Daoy (cell line): Measurements from ENCODE around the gene MRE11. TPM values are rescaled to one million over a fixed set of nuclear protein-coding genes. Genes with fewer than 3 reads are reported as not detected.
"Not testable (repeated sequence)": the region's sequence is repeated elsewhere in the genome, so short reads cannot be mapped to it uniquely, and the experiment has no call there.

Source experiments
- DNase-seq: peaks from one replicate; pipeline ENCODE4 v3.0.0-alpha.2; 2015; ENCODE audit warnings: low read depth
- total RNA-seq: library from RNA; depleted of rRNA; stranded (reverse); fragments of >200 nt; shearing (Covaris generic); gene quantifications from 2 replicates; pipeline ENCODE4 v1.2.3, GENCODE V29; 2014; rRNA removed

Gene MRE11
- total RNA-seq, 1 experiment from 2014 or later: 25.2 TPM

GRCh38 chr11:94424011-94424410 is 69.6 kb downstream of the MRE11 start:
- DNase-seq: no peak

DNA sequence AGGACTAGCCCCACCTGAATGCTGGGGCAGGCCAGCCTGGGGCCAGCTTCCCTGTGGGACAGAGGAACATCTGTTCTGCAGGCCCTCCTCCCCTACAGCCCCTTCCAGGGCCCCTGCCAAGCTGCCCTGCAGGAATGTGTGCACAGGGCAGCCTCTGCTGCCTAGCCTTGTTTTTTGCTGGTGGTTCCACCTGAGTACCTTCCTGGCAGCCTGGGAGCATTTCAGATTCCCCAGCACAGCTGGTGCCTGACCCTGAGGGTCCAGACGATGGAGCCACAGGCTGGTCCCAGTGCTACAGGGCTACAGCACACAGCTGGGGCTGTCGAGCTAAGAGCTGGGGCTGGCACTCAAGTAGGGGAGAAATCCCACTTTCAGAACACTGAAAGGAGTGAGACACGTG is 70.1 kb downstream of the MRE11 start:
- DNase-seq: no peak

DNA sequence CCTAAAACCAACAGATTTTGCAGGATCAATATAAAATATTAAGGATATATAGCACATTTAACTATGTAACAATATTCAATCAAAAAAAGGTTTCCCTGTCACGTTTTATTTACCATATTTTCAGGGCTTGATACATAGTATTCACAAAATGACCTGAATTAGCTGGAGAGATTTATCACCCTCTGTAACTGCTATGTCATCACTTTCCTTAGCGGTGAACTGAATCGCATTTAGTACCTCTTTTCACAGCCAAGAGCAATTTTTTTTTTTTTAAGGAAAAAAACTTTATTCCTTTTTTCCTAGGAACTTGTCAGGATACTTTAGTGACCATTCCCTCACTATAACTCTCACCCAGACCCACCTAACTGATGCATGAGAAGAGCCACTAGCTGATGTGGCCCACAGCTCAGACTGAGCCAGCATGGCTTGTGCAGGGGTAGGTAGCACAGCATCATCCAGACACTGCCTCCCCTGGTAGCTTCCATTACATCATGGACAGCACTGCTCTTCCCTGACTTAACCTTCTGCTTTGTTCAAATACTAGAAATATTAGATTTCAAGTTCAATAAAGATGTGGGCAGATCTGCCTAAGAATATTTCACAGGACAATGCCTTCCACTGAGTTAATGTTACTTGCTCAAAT is 75.4 kb downstream of the MRE11 start:
- DNase-seq: no peak

GRCh38 chr11:94417386-94417987 is 76.2 kb downstream of the MRE11 start:
- DNase-seq: no peak

GRCh38 chr11:94405062-94405833 is 88.4 kb downstream of the MRE11 start:
- no peak for DNase-seq

GRCh38 chr11:94402355-94402754 is 91.3 kb downstream of the MRE11 start:
- no peak for DNase-seq

DNA sequence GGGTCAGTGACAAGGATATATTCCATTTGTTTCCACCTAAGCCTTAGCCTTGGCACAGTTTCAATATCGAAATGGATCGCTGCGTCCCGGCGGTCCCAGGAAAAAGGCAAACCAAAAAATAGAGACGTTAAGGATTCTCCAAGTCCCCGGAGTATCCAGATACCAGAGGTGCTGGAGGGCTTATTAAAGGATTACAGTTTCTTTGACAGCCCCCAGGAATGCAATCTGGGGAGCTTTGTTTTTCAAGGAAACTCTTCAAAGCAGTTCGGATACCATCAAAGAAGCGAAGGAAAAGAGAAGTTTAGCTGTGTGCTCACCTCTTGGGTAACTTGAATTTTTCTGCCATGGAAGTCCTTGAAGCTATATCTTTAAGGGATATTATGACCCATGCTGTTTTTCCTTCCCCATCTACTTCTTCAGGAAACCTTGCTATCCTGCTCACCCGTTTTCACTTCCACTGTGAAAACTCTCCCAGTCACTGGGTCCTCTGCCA is 91.8 kb downstream of the MRE11 start:
- DNase-seq: no peak

DNA sequence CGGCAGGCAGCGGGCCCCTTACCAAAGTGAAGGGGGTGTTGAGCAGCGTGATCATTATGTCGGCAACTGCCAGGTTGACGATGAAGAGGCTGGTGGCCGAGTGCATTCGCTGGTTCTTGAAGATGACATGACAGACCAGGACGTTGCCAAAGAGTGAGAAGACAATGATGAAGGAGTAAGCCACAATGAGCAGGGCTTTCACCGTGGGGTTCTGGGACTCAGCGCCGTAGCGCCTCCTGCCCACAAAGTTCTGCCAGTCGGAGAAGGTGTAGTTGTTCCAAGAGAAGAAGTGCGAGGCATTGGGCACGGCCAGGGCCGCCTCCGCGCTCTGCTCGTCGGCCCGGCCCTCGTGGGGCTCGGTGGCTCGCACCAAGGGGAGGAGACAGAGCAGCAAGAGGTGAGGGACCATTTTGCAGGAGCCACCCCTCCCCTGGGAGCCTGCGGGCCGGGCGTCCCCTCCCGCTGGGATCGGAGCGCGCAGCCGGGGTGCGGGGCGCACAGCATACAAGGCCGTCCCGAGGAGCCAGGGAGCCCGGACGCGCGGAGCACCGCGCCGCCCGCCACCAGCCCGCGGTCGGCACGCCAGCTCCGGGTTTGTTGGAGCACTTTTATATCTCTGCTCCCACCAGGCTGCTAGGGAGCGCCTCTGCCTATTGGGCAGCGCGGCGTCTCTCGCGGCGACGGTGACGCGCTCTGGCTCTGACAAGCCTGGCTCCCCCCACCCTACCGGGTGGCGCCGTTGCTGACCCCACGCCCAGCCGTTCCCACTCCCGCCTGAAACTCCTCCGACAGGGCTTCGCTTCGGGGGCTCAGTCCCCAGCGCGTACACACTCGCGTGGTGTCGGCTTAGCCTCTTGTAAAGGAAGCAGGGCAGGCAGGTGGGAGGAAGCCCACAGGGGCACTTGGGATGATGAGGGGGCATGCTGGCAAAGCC is 92.5 kb downstream of the MRE11 start, which contains the start of gene GPR83:
TSS of gene GPR83 (minus strand) at position 581 of the 934 bp plus-strand sequence. CDS start at position 409, 172 bp downstream.
- no peak for DNase-seq

DNA sequence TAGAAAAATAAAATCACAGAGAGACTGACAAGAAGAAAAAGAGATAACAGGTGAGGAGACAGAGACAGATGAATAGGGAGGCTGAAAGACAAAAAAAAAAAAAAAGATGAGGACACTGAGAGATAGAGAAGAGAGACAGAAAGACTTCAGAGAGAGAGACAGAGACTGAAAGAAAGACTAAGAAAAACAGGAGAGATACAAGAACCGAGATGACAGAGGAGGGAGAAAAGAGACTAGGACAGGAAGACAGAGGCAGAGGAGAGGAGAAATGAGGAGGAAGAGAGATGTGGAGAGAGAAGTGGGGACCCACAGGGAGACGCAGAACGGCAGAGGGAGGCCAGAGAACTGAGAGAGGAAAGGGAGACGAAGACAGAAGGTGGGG is 93.2 kb downstream of the MRE11 start:
- no peak for DNase-seq

GRCh38 chr11:94400050-94400449 is 93.6 kb downstream of the MRE11 start:
- no peak for DNase-seq

DNA sequence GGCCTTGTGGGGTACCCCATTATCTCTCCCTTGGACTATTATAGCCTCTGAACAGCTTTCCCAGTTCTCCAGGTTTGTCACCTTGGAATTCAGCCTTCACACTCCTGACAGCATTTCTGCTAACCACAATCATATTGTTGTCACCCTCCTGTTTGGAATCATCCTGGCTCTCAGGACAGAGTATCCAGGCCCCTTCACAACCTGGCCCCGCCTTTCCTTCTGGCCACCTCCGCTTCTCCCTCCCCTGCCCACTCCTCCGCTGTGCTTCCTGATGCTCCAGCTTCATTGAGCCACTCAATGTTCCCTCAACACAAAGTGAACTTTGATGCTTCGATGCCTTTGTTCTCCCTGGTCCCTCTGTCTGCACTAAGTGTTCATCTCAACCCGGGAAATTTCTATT is 95.5 kb downstream of the MRE11 start:
- no peak for DNase-seq

- no peak for DNase-seq
These were observed 97.4 kb downstream of the MRE11 start for GRCh38 chr11:94396282-94396681.

GRCh38 chr11:94391937-94392336 is 101.7 kb downstream of the MRE11 start:
- DNase-seq: not testable (repeated sequence)

DNA sequence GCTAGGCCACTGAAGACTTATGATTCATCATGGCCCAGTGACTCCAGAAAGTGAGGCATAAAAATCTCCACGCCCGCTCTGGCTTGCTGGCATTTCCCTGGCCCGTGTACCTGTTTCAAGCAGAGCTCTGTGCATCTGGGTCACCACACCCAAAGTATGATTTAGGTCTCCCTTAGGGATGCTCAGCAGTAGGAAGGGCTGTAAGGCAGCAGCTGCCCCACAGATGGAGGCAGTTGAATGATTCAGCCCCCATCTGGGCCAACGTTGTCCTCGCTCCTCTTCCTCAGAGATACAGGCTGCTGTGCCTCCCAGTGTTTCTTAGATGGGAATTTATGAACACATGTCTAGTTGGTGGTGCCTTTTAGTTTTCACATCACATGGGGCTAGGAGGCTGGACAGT is 114.0 kb downstream of the MRE11 start:
- DNase-seq: no peak

- DNase-seq: no peak
These were observed 116.8 kb downstream of the MRE11 start for GRCh38 chr11:94376841-94377240.

DNA sequence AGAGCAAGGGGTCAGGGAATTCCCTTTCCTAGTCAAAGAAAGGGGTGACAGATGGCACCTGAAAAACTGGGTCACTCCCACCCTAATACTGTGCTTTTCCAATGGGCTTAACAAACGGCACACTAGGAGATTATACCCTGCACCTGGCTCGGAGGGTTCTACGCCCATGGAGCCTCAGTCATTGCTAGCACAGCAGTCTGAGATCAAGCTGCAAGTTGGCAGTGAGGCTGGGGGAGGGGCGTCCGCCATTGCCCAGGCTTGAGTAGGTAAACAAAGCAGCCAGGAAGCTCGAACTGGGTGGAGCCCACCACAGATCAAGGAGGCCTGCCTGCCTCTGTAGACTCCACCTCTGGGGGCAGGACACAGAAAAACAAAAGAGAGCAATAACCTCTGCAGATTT is 123.1 kb downstream of the MRE11 start:
- not testable (repeated sequence) for DNase-seq

Other genes starting within 250 kb of the MRE11 start
- not detected in 2 replicates for gene IZUMO1R, start 189.3 kb downstream of the MRE11 start, total RNA-seq
- not detected in 2 replicates for gene GPR83, start 92.4 kb downstream of the MRE11 start, total RNA-seq
- gene ANKRD49, start 140 bp upstream of the MRE11 start, total RNA-seq: 8.5 and 16.4 TPM in 2 replicates
- not detected in 2 replicates for gene C11orf97, start 18.6 kb upstream of the MRE11 start, total RNA-seq
- gene FUT4, start 50.1 kb upstream of the MRE11 start, total RNA-seq: 2.5 TPM in 2 replicates
- gene PIWIL4, start 73.5 kb upstream of the MRE11 start, total RNA-seq: 0.74 and 1.2 TPM in 2 replicates